ENCODE measurements around the gene GARIN5A. TPM values are rescaled to one million over a fixed set of nuclear protein-coding genes. Genes with fewer than 3 reads are reported as not detected.
A peak's percentile ranks its signal among the peaks of the same experiment; 100 is the strongest.

Gene GARIN5A
- total RNA-seq, 1 donor from 2014 or later, result 1.1 TPM

DNA sequence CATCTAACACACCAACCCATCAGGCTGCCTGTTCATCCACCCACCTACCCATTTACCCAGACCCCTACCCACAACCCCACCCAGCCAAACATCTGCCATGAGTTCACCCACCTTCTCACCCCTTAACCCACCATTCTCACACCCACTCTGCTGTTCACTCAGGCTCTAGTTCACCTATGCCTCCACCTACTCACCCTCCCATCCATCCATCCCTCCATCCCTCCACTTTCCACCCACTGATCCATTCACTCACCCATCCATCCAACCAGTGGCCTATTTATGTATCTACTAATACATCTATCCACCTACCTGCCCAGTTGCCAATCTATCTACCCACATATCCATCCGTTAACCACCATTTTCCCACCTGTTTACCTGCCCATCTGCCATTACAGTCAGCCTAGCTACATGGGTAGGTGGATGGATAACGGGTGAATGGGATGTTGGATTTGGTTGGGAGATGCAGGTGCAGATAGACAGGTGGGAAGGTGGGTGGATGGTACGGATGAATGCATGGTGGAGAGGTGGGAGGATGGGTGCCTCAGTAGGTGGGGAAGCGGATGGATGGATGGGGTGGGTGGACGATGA lies 38.7 kb downstream of the GARIN5A start:
- TF ChIP-seq, protein P1, sequence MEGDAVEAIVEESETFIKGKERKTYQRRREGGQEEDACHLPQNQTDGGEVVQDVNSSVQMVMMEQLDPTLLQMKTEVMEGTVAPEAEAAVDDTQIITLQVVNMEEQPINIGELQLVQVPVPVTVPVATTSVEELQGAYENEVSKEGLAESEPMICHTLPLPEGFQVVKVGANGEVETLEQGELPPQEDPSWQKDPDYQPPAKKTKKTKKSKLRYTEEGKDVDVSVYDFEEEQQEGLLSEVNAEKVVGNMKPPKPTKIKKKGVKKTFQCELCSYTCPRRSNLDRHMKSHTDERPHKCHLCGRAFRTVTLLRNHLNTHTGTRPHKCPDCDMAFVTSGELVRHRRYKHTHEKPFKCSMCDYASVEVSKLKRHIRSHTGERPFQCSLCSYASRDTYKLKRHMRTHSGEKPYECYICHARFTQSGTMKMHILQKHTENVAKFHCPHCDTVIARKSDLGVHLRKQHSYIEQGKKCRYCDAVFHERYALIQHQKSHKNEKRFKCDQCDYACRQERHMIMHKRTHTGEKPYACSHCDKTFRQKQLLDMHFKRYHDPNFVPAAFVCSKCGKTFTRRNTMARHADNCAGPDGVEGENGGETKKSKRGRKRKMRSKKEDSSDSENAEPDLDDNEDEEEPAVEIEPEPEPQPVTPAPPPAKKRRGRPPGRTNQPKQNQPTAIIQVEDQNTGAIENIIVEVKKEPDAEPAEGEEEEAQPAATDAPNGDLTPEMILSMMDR (conservative IDR thresholded peaks at IDR 0.05), result no peak
- Mint-ChIP-seq H3K4me3 (no peak overlapping the region), H3K4me1 (no peaks in the 10 kb centered on the region), H3K9me3 (no peaks in the 10 kb centered on the region), H3K27me3 (ENCODE audit: low read depth) (peaks cover 52% of the 10 kb centered on the region), H3K36me3 (ENCODE audit: low read depth) (no peaks in the 10 kb centered on the region), H3K27ac (ENCODE audit: unreplicated experiment) (no peak overlapping the region)
- DNase-seq (ENCODE audit: low read depth, low spot score), result no peak

DNA sequence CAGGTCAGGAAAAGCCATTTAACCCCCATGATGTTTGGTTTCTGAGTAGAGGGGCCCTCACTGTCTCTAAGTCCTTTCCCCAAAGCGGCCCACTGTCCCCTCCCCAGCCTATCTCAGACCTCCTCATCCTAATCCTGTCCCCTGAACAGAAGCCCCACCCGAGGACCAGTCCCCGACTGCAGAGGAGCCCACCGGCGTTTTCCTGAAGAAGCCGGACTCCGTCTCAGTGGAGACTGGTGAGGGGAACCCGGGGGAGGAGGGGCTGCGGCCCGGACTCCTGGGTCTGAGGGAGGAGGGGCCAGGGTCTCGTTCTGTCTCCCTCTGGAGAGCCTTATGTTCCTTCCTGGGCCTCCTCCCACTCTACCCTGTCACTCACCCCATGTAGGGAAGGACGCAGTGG lies 41.0 kb downstream of the GARIN5A start:
- TF ChIP-seq, protein P1 (conservative IDR thresholded peaks at IDR 0.05), result no peak
- peaks cover 60% of the 10 kb centered on the region for H3K27me3 Mint-ChIP-seq (ENCODE audit: low read depth)
- H3K36me3 Mint-ChIP-seq (ENCODE audit: low read depth), result no peaks in the 10 kb centered on the region
- no peak overlapping the region for H3K4me3 Mint-ChIP-seq
- peaks cover 11% of the 10 kb centered on the region for H3K4me1 Mint-ChIP-seq
- H3K9me3 Mint-ChIP-seq, result no peaks in the 10 kb centered on the region
- no peak overlapping the region for H3K27ac Mint-ChIP-seq (ENCODE audit: unreplicated experiment)
- DNase-seq (ENCODE audit: low read depth, low spot score), result no peak

DNA sequence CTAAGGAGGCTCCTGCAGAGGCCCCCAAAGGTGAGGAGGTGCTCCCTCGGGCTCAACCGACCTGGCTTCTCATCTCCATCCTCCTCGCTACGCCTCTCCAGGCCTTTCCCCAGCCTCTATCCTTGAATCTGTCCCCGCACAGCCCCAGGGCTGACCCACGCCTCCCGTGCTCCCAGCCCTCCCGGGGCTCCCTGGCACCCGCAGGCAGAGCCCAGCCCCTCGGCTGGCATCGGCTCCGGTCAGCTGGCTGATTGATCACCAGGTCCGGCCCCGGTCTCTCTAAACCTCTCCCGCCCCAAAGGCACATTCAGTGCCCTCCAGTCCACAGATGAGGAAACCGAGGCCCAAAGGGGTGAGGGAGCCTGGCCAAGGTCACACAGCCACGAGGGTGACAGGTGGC lies 41.4 kb downstream of the GARIN5A start:
- peaks cover 11% of the 10 kb centered on the region for H3K4me1 Mint-ChIP-seq
- TF ChIP-seq, protein P1 (conservative IDR thresholded peaks at IDR 0.05), result no peak
- H3K27ac Mint-ChIP-seq (ENCODE audit: unreplicated experiment), result no peak overlapping the region
- H3K27me3 Mint-ChIP-seq (ENCODE audit: low read depth), result peaks cover 64% of the 10 kb centered on the region
- H3K4me3 Mint-ChIP-seq, result no peak overlapping the region
- no peaks in the 10 kb centered on the region for H3K36me3 Mint-ChIP-seq (ENCODE audit: low read depth)
- no peak for DNase-seq (ENCODE audit: low read depth, low spot score)
- no peaks in the 10 kb centered on the region for H3K9me3 Mint-ChIP-seq

DNA sequence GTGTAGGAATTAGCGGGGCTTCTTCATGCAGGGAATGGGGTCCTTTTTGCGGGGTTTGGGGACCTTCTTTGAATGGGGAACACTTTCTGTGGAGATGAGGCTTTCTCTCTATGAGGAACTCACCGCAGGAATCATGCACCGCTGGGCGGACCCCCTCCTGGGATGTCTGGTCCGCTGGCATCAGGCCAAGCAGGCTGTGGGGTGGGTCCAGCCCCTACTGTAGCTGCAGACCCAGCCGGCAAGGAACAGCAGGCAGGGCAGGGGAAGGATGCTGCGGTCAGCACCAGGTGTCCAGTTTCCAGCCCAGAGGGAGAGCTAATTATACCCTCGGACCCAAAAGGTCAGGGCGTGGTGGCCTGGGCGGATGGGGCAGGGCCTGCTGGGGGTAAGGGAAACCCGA lies 42.1 kb downstream of the GARIN5A start:
- H3K27me3 Mint-ChIP-seq (ENCODE audit: low read depth), result peaks cover 67% of the 10 kb centered on the region
- H3K4me1 Mint-ChIP-seq, result peaks cover 11% of the 10 kb centered on the region
- H3K36me3 Mint-ChIP-seq (ENCODE audit: low read depth), result no peaks in the 10 kb centered on the region
- H3K9me3 Mint-ChIP-seq, result no peaks in the 10 kb centered on the region
- H3K27ac Mint-ChIP-seq (ENCODE audit: unreplicated experiment), result no peak overlapping the region
- no peak for DNase-seq (ENCODE audit: low read depth, low spot score)
- peak overlapping the region; percentile 63 for H3K4me3 Mint-ChIP-seq
- TF ChIP-seq, protein P1 (conservative IDR thresholded peaks at IDR 0.05), result no peak

GRCh38 chr19:50433201-50434180 lies 43.2 kb downstream of the GARIN5A start:
- Mint-ChIP-seq H3K36me3 (ENCODE audit: low read depth) (no peaks in the 10 kb centered on the region), H3K27ac (ENCODE audit: unreplicated experiment) (no peak overlapping the region), H3K4me1 (peaks cover 11% of the 10 kb centered on the region), H3K4me3 (peak overlapping the region; percentile 78), H3K9me3 (no peaks in the 10 kb centered on the region), H3K27me3 (ENCODE audit: low read depth) (peaks cover 63% of the 10 kb centered on the region)
- no peak for DNase-seq (ENCODE audit: low read depth, low spot score)
- TF ChIP-seq, protein P1 (conservative IDR thresholded peaks at IDR 0.05), result no peak
